IPS-15b (cell line): ENCODE measurements around the gene PPP1R13L.

Experiments used
- H3K27me3 ChIP-seq: one replicate; pipeline ENCODE4 v1.6.1; 2013; ENCODE audit warnings: low read length; ENCODE audit not compliant: control insufficient read depth, insufficient read depth
- H3K36me3 ChIP-seq: one replicate; pipeline ENCODE4 v1.6.1; 2013; ENCODE audit warnings: low read length; ENCODE audit not compliant: control insufficient read depth, insufficient read depth
- H3K4me1 ChIP-seq: one replicate; pipeline ENCODE4 v1.6.1; 2013; ENCODE audit warnings: mild to moderate bottlenecking, low read length; ENCODE audit not compliant: control insufficient read depth, insufficient read depth
- H3K4me3 ChIP-seq: one replicate; pipeline ENCODE4 v1.5.1; 2013; ENCODE audit warnings: low read depth, low read length
- H3K9ac ChIP-seq: one replicate; pipeline ENCODE4 v1.6.1; 2013; ENCODE audit warnings: low read depth, mild to moderate bottlenecking, low read length
- H3K9me3 ChIP-seq: one replicate; pipeline ENCODE4 v1.6.1; 2013; ENCODE audit warnings: mild to moderate bottlenecking, low read length; ENCODE audit not compliant: control insufficient read depth, insufficient read depth

Gene PPP1R13L

GRCh38 chr19:45376045-45376724, 28.7 kb downstream of the PPP1R13L start:
- no peaks in the 10 kb centered on the region for H3K27me3 ChIP-seq
- no peak overlapping the region for H3K9ac ChIP-seq
- no peak overlapping the region for H3K4me3 ChIP-seq
- H3K4me1 ChIP-seq, result peaks cover 6% of the 10 kb centered on the region
- no peaks in the 10 kb centered on the region for H3K9me3 ChIP-seq
- no peaks in the 10 kb centered on the region for H3K36me3 ChIP-seq

DNA sequence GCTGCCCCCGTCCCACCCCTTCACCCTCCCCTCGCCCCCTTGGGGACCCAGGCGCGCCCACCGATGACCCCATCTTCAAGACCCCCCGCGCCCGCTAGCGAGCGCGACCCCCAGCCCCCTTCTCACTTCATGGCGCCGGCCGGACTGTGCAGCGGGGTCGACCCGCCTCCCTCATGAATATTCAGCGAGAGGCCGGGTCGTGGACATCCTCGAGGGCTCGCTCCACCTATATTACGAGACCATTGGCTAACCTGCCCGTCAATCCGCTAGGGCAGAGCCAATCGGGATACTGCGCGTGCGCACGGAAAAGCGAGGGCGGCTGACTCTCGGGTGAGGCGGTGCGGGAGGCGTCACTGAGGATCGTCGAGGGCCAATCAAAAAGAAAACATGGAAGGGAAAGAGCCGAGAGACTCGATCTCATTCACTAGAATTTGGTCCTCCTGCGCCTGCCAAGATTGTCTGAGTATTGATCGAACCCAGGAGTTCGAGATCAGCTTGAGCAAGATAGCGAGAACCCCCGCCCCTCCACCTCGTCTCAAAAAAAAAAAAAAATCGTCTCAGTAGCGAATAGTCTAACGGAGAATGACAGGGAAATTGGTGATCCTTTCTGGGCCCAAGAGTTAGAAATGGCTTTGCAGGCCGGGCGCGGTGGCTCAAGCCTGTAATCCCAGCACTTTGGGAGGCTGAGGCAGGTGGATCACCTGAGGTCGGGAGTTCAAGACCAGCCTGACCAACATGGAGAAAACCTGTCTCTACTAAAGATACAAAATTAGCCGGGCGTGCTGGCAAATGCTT, 34.3 kb downstream of the PPP1R13L start, which contains the start of gene ERCC2:
ERCC2 (minus strand) TSS at position 164 of the 795 bp plus-strand sequence; CDS start at position 131, 33 bp downstream.
- Histone ChIP-seq H3K9me3 (no peaks in the 10 kb centered on the region), H3K4me1 (no peaks in the 10 kb centered on the region)

DNA sequence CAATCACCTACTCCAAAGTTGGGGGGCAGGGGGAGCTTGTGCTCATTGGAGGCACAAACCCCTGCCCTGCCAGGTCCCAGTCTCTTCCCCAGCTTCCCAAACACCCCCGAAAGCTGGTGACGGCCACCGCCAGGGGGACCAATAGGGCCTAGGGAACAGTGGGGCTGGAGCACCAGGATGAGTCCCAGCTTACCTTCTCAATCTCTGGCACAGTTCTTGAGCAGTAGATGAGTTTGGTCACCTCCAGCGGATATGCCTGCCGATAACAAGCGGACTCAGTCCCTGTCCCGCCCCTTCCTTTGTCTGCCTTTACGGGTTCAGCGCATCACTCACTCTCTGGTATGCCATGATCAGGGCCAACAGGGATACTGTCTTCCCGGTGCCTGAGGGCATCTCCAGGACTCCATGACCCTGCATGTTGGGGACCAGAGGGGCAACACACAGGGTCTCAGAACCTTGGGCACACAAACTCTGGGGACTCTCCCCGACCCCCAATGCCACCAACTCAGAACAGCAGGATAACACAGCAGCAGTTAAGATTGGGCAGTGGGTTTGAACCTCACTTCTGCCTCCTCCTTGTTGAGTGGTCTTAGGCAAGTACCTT, 36.0 kb downstream of the PPP1R13L start:
- H3K4me3 ChIP-seq, result peak overlapping the region; percentile 82
- H3K27me3 ChIP-seq, result no peaks in the 10 kb centered on the region
- no peak overlapping the region for H3K9ac ChIP-seq
- H3K9me3 ChIP-seq, result no peaks in the 10 kb centered on the region
- H3K36me3 ChIP-seq, result peaks cover 25% of the 10 kb centered on the region
- H3K4me1 ChIP-seq, result no peaks in the 10 kb centered on the region

More for the DNA sequence above, 34.3 kb downstream of the PPP1R13L start, which contains the start of gene ERCC2:
- peak within 1 kb of the TSS; percentile 82 for H3K4me3 ChIP-seq
- no peaks in the 10 kb centered on the region for H3K27me3 ChIP-seq
- H3K36me3 ChIP-seq, result peaks cover 13% of the 10 kb centered on the region
- H3K9ac ChIP-seq, result peak within 1 kb of the TSS; percentile 37

DNA sequence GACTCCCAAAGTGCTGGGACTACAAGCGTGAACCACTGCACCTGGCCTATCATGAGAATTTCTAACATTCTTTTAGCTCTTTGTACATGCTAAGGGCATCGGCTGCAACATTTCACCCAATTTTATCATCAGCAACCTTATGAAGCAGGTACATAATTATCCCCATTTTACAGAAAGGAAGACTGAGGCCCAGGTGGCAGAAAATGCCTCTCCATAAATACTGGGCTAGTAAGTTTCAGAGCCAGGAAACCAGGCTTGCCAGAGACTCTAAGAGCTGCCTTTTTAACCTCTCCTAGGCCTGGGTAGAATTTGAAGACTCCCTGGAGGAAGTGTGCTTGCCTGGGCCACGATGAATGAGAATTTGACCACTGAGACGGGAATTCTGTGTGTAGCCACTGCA, 36.7 kb downstream of the PPP1R13L start:
- no peaks in the 10 kb centered on the region for H3K4me1 ChIP-seq
- H3K36me3 ChIP-seq, result peaks cover 31% of the 10 kb centered on the region
- no peaks in the 10 kb centered on the region for H3K9me3 ChIP-seq
- H3K9ac ChIP-seq, result no peak overlapping the region
- H3K27me3 ChIP-seq, result no peaks in the 10 kb centered on the region
- no peak overlapping the region for H3K4me3 ChIP-seq

- Histone ChIP-seq H3K4me1 (no peaks in the 10 kb centered on the region), H3K9me3 (no peaks in the 10 kb centered on the region), H3K36me3 (peaks cover 49% of the 10 kb centered on the region), H3K9ac (no peak overlapping the region), H3K4me3 (no peak overlapping the region), H3K27me3 (no peaks in the 10 kb centered on the region)
Measured at GRCh38 chr19:45364696-45365095, 40.2 kb downstream of the PPP1R13L start.

DNA sequence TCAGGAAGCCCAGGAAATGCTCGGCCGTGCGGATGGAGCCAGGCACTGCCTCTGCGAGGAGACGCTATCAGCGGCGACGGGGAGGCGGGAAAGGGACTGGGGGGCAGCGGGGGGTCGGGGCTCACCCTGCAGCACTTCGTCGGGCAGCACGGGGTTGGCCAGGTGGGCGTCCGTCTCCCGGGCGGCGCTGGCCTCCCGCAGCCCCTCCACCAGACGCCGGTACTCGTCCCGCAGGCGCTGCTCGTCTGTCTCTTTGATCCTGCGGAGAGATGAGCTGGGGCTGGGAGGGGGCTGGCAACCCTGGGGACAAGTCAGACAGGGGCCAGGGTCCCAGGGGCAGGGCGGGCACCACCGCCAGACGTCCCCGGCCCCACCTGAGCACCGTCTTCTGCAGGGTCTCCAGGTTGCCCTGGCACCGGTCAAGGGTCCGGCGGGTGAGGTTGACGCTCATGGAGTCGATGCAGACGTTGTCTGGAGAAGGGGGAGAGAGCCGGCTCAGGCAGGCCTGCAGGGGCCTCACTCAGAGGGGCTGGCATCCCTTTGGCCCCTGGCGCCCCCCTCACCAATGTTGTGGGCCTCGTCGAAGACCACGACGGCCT, 40.9 kb downstream of the PPP1R13L start:
- Histone ChIP-seq H3K27me3 (no peaks in the 10 kb centered on the region), H3K4me3 (no peak overlapping the region), H3K9ac (no peak overlapping the region), H3K9me3 (no peaks in the 10 kb centered on the region), H3K4me1 (no peaks in the 10 kb centered on the region), H3K36me3 (peaks cover 50% of the 10 kb centered on the region)

DNA sequence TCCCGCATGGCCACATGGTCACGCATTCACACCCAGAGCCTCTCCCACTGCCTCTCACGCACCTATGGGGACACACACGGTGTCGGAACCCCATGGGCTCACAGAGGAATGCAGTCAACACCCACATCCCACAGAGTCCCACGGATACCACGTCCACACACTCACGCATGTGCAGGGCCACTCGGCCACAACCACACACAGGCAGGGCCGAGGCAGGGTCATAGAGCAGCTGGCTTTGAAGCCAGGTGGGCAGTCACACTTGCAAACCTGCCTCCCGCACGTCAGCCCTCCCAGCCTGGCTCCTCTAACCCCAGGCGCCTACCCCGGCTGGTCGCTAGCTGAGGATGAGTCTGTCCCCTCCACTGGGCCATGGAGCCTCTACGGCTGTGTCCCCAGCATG, 42.6 kb downstream of the PPP1R13L start:
- no peak overlapping the region for H3K4me3 ChIP-seq
- H3K27me3 ChIP-seq, result no peaks in the 10 kb centered on the region
- peaks cover 46% of the 10 kb centered on the region for H3K36me3 ChIP-seq
- H3K9me3 ChIP-seq, result no peaks in the 10 kb centered on the region
- H3K9ac ChIP-seq, result no peak overlapping the region
- H3K4me1 ChIP-seq, result no peaks in the 10 kb centered on the region

- Histone ChIP-seq H3K9me3 (no peaks in the 10 kb centered on the region), H3K27me3 (no peaks in the 10 kb centered on the region), H3K9ac (no peak overlapping the region), H3K4me1 (no peaks in the 10 kb centered on the region), H3K4me3 (no peak overlapping the region), H3K36me3 (peaks cover 52% of the 10 kb centered on the region)
Measured at GRCh38 chr19:45361608-45362007, 43.3 kb downstream of the PPP1R13L start.

DNA sequence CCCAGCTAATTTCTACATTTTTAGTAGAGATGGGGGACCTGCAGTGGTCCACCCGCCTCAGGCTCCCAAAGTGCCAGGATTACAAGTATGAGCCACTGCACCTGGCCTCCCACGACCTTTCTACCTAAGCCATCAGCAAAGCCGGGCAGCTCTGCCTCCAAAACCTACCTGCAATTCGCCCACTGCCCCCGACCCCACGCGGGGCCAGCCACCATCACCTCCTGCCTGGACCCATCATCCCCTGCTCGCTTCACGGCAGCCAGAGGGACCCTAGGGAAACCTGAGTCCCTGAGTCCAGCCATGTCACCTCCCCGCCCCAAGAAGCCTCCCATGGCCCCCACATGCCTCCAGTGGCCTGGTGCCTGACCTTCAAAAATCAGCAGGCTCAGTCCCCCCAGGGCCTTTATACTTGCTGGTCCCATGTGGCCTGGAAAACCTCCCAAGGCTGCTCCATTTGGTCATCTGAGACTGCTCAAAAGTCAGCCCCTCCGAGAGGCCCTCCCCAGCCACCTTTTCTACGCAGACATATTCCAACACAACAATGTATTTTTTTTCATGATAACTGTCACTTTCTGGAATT, 46.6 kb downstream of the PPP1R13L start:
- Histone ChIP-seq H3K27me3 (no peaks in the 10 kb centered on the region), H3K9ac (no peak overlapping the region), H3K4me1 (no peaks in the 10 kb centered on the region), H3K4me3 (no peak overlapping the region), H3K9me3 (no peaks in the 10 kb centered on the region), H3K36me3 (peaks cover 63% of the 10 kb centered on the region)

- no peak overlapping the region for H3K9ac ChIP-seq
- peaks cover 63% of the 10 kb centered on the region for H3K36me3 ChIP-seq
- no peaks in the 10 kb centered on the region for H3K27me3 ChIP-seq
- H3K4me1 ChIP-seq, result no peaks in the 10 kb centered on the region
- no peak overlapping the region for H3K4me3 ChIP-seq
- no peaks in the 10 kb centered on the region for H3K9me3 ChIP-seq
Measured at GRCh38 chr19:45357445-45357783, 47.5 kb downstream of the PPP1R13L start.

DNA sequence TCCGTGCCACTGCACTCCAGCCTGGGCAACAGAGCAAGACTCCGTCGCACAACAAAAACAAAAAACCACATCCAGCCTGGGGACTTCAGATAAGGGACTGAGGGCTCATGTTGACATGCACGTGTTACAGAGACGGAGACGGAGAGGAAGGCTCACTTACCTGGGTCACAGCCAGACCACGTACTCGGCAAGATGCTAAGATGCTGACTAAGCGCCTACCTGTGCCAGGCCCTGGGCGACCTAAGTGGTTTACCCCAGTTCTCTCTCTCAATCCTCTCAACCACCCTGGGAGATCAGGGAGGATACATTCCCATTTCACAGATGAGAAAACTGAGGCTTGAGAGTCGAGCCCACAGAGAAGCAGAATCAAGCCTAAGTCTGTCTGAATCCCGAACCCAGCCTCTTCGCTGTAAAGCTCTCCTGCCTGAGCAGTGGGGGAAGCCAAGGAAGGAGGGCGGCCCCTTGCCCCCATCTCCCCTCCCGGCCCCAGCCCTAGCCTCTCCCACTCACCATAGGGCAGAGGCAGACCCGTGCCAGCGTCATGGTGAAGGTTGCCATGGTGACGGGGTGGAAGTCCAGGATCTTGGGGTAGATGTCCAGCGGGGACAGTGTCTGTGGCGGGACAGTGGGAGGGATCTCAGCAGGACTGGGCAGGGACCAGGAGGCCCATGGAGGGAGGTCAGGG, 48.0 kb downstream of the PPP1R13L start:
- H3K9ac ChIP-seq, result no peak overlapping the region
- peaks cover 64% of the 10 kb centered on the region for H3K36me3 ChIP-seq
- H3K4me1 ChIP-seq, result no peaks in the 10 kb centered on the region
- no peaks in the 10 kb centered on the region for H3K27me3 ChIP-seq
- H3K9me3 ChIP-seq, result no peaks in the 10 kb centered on the region
- no peak overlapping the region for H3K4me3 ChIP-seq
